Right lobe of liver (tissue), 4 donors: ENCODE results near the gene IPMK.

Source experiments
- POLR2A ChIP-seq: fragments of 450-650 bp; IDR thresholded peaks from one replicate; pipeline ENCODE4 v1.6.1; 2017; ENCODE audit warnings: antibody characterized with exemption, mild to moderate bottlenecking
- TF ChIP-seq, protein P1 (sequence below), 4 donors: fragments of 200-600 bp in 3 of 4; fragments of 450-650 bp in 1 of 4; IDR thresholded peaks; one replicate each; pipeline versions ENCODE4 v1.5.1 to v1.8.0; 2016 to 2022; ENCODE audit warnings: antibody characterized with exemption in 4 of 4, mild to moderate bottlenecking in 2 of 4
- donor health status: DM: no; HTN: no; CAD: no.
- donor health status: DM: no; HTN: no; CAD: no.
- donor health status: DM: no; HTN: yes; CAD: no.

DNA sequence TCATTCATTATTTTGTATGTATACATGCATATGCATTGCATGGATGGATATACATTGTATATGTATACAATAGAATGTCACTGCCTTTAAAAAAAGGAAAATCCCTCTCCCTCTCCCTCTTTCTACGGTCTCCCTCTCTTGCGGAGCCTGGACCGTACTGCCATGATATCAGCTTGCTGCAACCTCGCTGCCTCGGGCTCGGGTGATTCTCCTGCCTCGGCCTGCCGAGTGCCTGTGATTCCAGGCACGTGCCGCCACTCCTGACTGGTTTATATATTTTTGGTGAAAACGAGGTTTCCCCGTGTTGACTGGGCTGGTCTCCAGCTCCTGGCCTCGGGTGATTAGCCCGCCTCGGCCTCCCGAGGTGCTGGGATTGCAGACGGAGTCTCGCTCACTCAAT lies 24.4 kb downstream of the IPMK start:
- TF ChIP-seq, protein P1, sequence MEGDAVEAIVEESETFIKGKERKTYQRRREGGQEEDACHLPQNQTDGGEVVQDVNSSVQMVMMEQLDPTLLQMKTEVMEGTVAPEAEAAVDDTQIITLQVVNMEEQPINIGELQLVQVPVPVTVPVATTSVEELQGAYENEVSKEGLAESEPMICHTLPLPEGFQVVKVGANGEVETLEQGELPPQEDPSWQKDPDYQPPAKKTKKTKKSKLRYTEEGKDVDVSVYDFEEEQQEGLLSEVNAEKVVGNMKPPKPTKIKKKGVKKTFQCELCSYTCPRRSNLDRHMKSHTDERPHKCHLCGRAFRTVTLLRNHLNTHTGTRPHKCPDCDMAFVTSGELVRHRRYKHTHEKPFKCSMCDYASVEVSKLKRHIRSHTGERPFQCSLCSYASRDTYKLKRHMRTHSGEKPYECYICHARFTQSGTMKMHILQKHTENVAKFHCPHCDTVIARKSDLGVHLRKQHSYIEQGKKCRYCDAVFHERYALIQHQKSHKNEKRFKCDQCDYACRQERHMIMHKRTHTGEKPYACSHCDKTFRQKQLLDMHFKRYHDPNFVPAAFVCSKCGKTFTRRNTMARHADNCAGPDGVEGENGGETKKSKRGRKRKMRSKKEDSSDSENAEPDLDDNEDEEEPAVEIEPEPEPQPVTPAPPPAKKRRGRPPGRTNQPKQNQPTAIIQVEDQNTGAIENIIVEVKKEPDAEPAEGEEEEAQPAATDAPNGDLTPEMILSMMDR (IDR thresholded peaks at IDR 0.05), result no peak
- TF ChIP-seq POLR2A, result no peak
